Endothelial cell of umbilical vein (primary cell): Measurements from ENCODE around the gene ENGASE. TPM values are rescaled to one million over a fixed set of nuclear protein-coding genes. Genes with fewer than 3 reads are reported as not detected.

Experiments used
- BruUV-seq: library from RNA; stranded (reverse); fragments of 400-500 nt; replicated peaks from 2 replicates; lab custom pipeline; 2021; lab: Mats Ljungman, UMichigan
- CTCF ChIA-PET: fragments of 300-600, 350-600 bp; sonication (Branson Sonifier 250); formaldehyde crosslinking; loops from one replicate; lab custom pipeline; 2021; ENCODE audit warnings: antibody characterized with exemption, inconsistent platforms; lab: Charles Lee
- POLR2A ChIA-PET: fragments of 300-600, 350-600 bp; sonication (Branson Sonifier 250); formaldehyde crosslinking; loops from one replicate; lab custom pipeline; 2021; ENCODE audit warnings: antibody characterized with exemption, inconsistent platforms; lab: Charles Lee
- DNase-seq: peaks from one replicate; pipeline ENCODE4 v3.0.0-alpha.2; 2011; ENCODE audit warnings: low read depth, low spot score
- FAIRE-seq: peaks from 2 replicates; lab custom pipeline; 2011; peaks lifted over from hg19 to GRCh38; lab: Jason Lieb, UNC
- H2AFZ ChIP-seq: 2 replicates; pipeline ENCODE4 v1.6.0; 2012; ENCODE audit warnings: low read depth, low read length, control low read depth, inconsistent platforms
- H3K27ac ChIP-seq: 2 replicates; pipeline ENCODE4 v1.5.1; 2011; ENCODE audit warnings: low read depth, mild to moderate bottlenecking, control low read depth, low read length, moderate library complexity; ENCODE audit not compliant: insufficient read depth
- H3K27me3 ChIP-seq, 2 experiments: 2 replicates each; pipeline versions ENCODE4 v1.6.0 to v1.6.1; 2011; ENCODE audit warnings: low read length in 2 of 2, mixed read lengths in 1 of 2; ENCODE audit not compliant: control insufficient read depth in 2 of 2, insufficient read depth in 2 of 2
- H3K36me3 ChIP-seq, 2 experiments: 2 replicates in 1 of 2; 3 replicates in 1 of 2; pipeline ENCODE4 v1.5.1; 2011; ENCODE audit warnings: low read length in 2 of 2, mild to moderate bottlenecking in 1 of 2, moderate library complexity in 1 of 2; ENCODE audit not compliant: control insufficient read depth in 2 of 2, insufficient read depth in 2 of 2; ENCODE audit errors: extremely low read depth in 1 of 2
- H3K4me1 ChIP-seq: 3 replicates; pipeline ENCODE4 v1.5.1; 2011; ENCODE audit warnings: mild to moderate bottlenecking, low read length; ENCODE audit not compliant: control insufficient read depth, insufficient read depth; ENCODE audit errors: extremely low read depth
- H3K4me2 ChIP-seq: 2 replicates; pipeline ENCODE4 v1.6.1; 2011; ENCODE audit warnings: low read length, control low read depth, mixed read lengths; ENCODE audit not compliant: insufficient read depth
- H3K4me3 ChIP-seq, 3 experiments: fragments of 200-600 bp in 1 of 3; sonication (generic), shearing (Covaris generic) in 1 of 3; replicated peaks in 1 of 3; 2 replicates each; pipeline ENCODE4 v1.5.1; 2011 to 2016; ENCODE audit warnings: control low read depth in 3 of 3, low read length in 3 of 3, mild to moderate bottlenecking in 2 of 3, inconsistent platforms in 1 of 3, low read depth in 1 of 3, moderate library complexity in 1 of 3; ENCODE audit not compliant: insufficient read depth in 1 of 3
- H3K79me2 ChIP-seq: 2 replicates; pipeline ENCODE4 v1.6.0; 2012; ENCODE audit warnings: low read length, inconsistent platforms; ENCODE audit not compliant: control insufficient read depth, insufficient read depth
- H3K9ac ChIP-seq: replicated peaks from 2 replicates; pipeline ENCODE3; 2011; ENCODE audit warnings: low read length, control low read depth; ENCODE audit not compliant: insufficient read depth; ENCODE audit errors: extremely low read depth
- H3K9me1 ChIP-seq: replicated peaks from 3 replicates; pipeline ENCODE4 v1.6.0; 2011; ENCODE audit warnings: mild to moderate bottlenecking, low read length; ENCODE audit not compliant: control insufficient read depth, insufficient read depth; ENCODE audit errors: extremely low read depth
- H3K9me3 ChIP-seq: replicated peaks from 2 replicates; pipeline ENCODE4 v1.5.1; 2012; ENCODE audit warnings: low read length, inconsistent platforms; ENCODE audit not compliant: control insufficient read depth, insufficient read depth
- H4K20me1 ChIP-seq: replicated peaks from 2 replicates; pipeline ENCODE3; 2011; ENCODE audit warnings: mild to moderate bottlenecking, low read length; ENCODE audit not compliant: control insufficient read depth, insufficient read depth; ENCODE audit errors: extremely low read depth
- EZH2 ChIP-seq: IDR thresholded peaks from 2 replicates; pipeline ENCODE4 v1.6.1; 2012; ENCODE audit warnings: borderline replicate concordance, low read depth, mild to moderate bottlenecking, moderate library complexity, low read length, inconsistent platforms; ENCODE audit not compliant: severe bottlenecking
- FOS ChIP-seq: IDR thresholded peaks from 2 replicates; pipeline ENCODE4 v1.6.1; 2011; ENCODE audit warnings: mild to moderate bottlenecking, low read length, moderate library complexity, borderline replicate concordance; ENCODE audit not compliant: insufficient read depth
- GATA2 ChIP-seq: IDR thresholded peaks from 2 replicates; pipeline ENCODE4 v1.7.0; 2011; ENCODE audit warnings: low read depth, mild to moderate bottlenecking, moderate library complexity, mixed read lengths, low read length; ENCODE audit not compliant: insufficient read length, insufficient read depth
- JUN ChIP-seq: IDR thresholded peaks from 2 replicates; pipeline ENCODE4 v1.6.1; 2011; ENCODE audit warnings: borderline replicate concordance, low read depth; ENCODE audit not compliant: insufficient read length, insufficient read depth
- MYC ChIP-seq: IDR thresholded peaks from one replicate; pipeline ENCODE4 v1.6.1; 2011; ENCODE audit warnings: mild to moderate bottlenecking, low read depth, low read length
- POLR2A ChIP-seq: IDR thresholded peaks from 2 replicates; pipeline ENCODE4 v1.6.1; 2012; ENCODE audit warnings: low read depth, mild to moderate bottlenecking, control low read depth, low read length
- POLR2AphosphoS5 ChIP-seq: IDR thresholded peaks from 2 replicates; pipeline ENCODE4 v1.6.1; 2012; ENCODE audit warnings: low read depth, mild to moderate bottlenecking, control low read depth, low read length, moderate library complexity; ENCODE audit not compliant: insufficient read depth
- dilution Hi-C: fragments of 300-500 bp; cut with MboI; formaldehyde crosslinking; loops from one replicate; pipeline ENCODE4 v1.15.0; 2019; ENCODE audit warnings: low sequenced_read_pairs; ENCODE audit not compliant: extremely low pct_ligation_motif_present
- intact Hi-C: fragments of 100-400 bp; cut with micrococcal nuclease; formaldehyde crosslinking; loops from one replicate; pipeline ENCODE4 v1.10.0; 2022
- polyA plus RNA-seq, 4 experiments: library from polyadenylated mRNA; depleted of rRNA in 3 of 4; stranded (reverse) in 3 of 4; unstranded in 1 of 4; fragments of >200 nt; gene quantifications; 2 replicates each; pipeline versions ENCODE4 v1.2.1 to v1.2.3, GENCODE V29; 2011 to 2012; ENCODE audit warnings: missing spikeins in 1 of 4
- total RNA-seq: library from RNA; stranded (reverse); gene quantifications from 2 replicates; pipeline ENCODE4 v1.2.3, GENCODE V29; 2021
- TF ChIP-seq, protein P1 (sequence below), 2 donors: IDR thresholded peaks; 1 replicate in 1 of 2; 2 replicates in 1 of 2; pipeline ENCODE4 v1.5.1; 2011; ENCODE audit warnings: low read length in 2 of 2, mild to moderate bottlenecking in 2 of 2, moderate library complexity in 2 of 2, control low read depth in 1 of 2, inconsistent platforms in 1 of 2, low read depth in 1 of 2; ENCODE audit not compliant: insufficient read depth in 1 of 2; ENCODE audit errors: extremely low read depth in 1 of 2
- TF ChIP-seq, protein P2 (sequence below): IDR thresholded peaks from 2 replicates; pipeline ENCODE4 v1.6.1; 2011; ENCODE audit not compliant: insufficient read depth, insufficient read length

ENGASE gene
- total and polyA plus RNA-seq, 2 donors (not counting 3 experiments of a cell fraction or from before 2014, with no cell fraction given), result 13.7 to 20.8 TPM

DNA sequence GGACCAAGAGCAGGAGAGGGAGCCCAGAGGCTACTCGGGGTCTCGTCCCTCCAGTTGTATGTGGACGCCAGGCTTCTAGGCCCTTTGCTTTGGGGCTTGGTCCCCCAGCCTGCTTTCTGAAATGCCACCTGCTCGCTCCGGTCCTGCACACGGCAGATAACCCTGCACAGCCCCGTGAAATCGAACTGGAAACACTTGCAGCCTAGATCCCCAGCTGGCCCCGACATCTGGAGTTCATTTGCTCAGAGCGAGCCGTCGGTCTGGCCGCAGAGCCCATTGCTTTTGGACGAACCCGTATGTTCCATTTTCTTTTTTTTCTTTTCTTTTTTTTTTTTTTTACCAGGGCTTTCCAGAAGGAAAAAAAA is 27.7 kb upstream of the ENGASE start:
- Histone ChIP-seq H2AFZ (no peak overlapping the region), H3K27ac (no peak overlapping the region), H3K9me3 (no peaks in the 10 kb centered on the region), H3K9ac (no peak overlapping the region), H3K4me3 (no peak overlapping the region), H4K20me1 (no peaks in the 10 kb centered on the region), H3K4me2 (no peak overlapping the region), H3K36me3 (no peaks in the 10 kb centered on the region), H3K27me3 (no peaks in the 10 kb centered on the region), H3K4me1 (no peaks in the 10 kb centered on the region), H3K79me2 (no peaks in the 10 kb centered on the region), H3K9me1 (no peaks in the 10 kb centered on the region)
- dilution Hi-C loops, result no loop called here
- ChIA-PET POLR2A (no interaction called here), CTCF (interaction anchor here (3.3 kb wide), 1 partner anchor 345 kb away, joined by 16 read pairs; no protein-coding TSS in a partner anchor)
- intact Hi-C loops, result loop anchor here (1.0 kb wide), 3 partner anchors 28 to 346 kb away; no protein-coding TSS in a partner anchor
- no TSS peak for BruUV-seq
- FAIRE-seq (no peak), DNase-seq (no peak)
- no peak for TF ChIP-seq MYC
- no peak for TF ChIP-seq POLR2AphosphoS5
- TF ChIP-seq POLR2A, result no peak
- TF ChIP-seq, protein P1, sequence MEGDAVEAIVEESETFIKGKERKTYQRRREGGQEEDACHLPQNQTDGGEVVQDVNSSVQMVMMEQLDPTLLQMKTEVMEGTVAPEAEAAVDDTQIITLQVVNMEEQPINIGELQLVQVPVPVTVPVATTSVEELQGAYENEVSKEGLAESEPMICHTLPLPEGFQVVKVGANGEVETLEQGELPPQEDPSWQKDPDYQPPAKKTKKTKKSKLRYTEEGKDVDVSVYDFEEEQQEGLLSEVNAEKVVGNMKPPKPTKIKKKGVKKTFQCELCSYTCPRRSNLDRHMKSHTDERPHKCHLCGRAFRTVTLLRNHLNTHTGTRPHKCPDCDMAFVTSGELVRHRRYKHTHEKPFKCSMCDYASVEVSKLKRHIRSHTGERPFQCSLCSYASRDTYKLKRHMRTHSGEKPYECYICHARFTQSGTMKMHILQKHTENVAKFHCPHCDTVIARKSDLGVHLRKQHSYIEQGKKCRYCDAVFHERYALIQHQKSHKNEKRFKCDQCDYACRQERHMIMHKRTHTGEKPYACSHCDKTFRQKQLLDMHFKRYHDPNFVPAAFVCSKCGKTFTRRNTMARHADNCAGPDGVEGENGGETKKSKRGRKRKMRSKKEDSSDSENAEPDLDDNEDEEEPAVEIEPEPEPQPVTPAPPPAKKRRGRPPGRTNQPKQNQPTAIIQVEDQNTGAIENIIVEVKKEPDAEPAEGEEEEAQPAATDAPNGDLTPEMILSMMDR (IDR thresholded peaks at IDR 0.05; ENCODE audit: extremely low read depth in 1 of 2, insufficient read depth in 1 of 2, low read depth in 1 of 2, low read length in 2 of 2), result no peak
- no peak for TF ChIP-seq EZH2
- TF ChIP-seq, protein P2, sequence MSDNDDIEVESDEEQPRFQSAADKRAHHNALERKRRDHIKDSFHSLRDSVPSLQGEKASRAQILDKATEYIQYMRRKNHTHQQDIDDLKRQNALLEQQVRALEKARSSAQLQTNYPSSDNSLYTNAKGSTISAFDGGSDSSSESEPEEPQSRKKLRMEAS, result no peak
- TF ChIP-seq GATA2, result no peak
- TF ChIP-seq JUN, result no peak
- no peak for TF ChIP-seq FOS
